T-helper 9 cell (primary cell): ENCODE results near the gene ANO2.

Source experiments
- DNase-seq: peaks from one replicate; pipeline ENCODE4 v3.0.0-alpha.2; 2020

Gene ANO2

DNA sequence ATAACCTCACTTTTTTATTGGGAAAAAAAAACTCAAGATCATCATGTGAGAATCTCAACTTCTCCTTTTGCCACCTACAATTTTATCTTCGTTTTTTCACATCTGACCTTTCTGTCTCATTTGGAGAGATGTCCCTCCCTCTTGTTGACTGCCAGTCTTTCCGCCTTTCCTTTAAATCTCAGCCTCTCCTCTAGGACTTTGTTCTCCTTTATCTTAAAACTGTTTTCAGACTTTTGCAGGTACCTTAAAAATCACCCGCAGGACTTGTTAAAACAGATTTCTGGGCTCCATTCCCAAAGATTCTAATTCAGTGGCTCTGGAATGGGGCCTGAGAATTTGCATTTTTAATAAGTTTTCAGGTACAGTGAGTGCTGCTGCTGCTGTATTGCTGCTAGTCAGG lies 289.9 kb downstream of the ANO2 start:
- DNase-seq = no peak

DNA sequence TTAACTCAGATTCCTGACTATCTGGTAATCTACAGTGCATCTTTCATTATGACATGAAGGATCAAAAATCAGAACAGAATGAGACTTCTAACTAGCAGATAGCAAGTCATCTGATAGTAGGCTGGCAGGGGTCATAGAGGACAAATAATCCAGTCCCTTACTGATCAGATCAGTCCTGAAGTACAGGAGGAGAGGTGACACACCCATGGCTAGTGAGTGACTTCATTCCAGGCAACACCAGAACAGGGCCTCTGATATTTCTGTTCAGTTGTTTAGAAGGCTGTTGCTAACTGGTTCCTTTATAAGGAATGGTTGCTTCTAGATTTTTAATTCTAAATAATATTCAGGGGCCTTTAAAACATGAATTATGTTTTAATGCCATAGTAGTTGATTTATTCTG lies 291.0 kb downstream of the ANO2 start:
- no peak for DNase-seq

DNA sequence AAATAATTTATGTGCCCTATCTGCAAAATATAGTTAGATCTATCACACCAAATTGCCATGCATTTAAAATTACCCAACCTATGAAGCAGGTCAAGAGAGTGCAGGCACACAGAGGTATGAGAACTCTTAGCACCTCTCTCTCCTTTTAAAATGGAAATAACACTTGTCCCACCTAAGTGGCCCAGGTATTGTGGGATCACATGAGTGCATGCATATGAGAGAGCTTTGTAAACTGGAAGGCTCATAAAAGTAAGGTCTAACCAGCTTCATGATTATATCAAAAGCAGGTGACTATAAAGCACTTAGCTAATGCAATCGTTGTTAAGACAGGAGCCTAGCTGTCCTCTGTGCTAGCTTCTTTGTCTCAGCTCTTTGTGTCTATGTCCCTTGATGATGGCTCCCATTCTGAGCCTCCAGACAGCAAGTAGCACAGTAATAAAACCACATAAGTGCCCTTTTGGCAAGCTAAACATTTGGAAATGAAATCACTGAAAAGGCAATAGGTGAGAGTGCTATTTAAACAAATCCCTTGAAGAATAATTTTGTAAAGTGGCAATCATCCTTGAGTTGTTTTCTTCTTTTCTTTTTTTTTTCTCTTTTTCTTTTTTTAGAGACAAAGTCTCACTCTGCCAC lies 294.1 kb downstream of the ANO2 start:
- DNase-seq = no peak

DNA sequence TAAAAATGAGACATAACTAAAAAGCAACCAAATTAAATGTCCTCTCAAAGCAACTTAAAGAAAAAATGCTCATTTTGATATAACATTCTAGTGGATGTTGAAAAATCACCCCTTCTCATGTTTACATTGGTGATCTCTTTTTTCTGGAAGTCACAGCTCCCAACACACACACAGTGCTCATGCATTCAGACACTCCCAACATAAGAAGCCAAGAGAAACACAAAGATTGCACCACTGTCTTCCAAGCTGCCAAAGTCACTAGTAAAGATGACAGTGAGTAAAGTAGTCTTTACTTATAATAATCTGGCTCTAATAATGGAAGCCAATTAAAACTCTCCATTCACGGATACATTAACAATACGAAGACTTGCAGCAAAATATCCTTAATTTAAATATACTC lies 294.8 kb downstream of the ANO2 start:
- DNase-seq = no peak

DNA sequence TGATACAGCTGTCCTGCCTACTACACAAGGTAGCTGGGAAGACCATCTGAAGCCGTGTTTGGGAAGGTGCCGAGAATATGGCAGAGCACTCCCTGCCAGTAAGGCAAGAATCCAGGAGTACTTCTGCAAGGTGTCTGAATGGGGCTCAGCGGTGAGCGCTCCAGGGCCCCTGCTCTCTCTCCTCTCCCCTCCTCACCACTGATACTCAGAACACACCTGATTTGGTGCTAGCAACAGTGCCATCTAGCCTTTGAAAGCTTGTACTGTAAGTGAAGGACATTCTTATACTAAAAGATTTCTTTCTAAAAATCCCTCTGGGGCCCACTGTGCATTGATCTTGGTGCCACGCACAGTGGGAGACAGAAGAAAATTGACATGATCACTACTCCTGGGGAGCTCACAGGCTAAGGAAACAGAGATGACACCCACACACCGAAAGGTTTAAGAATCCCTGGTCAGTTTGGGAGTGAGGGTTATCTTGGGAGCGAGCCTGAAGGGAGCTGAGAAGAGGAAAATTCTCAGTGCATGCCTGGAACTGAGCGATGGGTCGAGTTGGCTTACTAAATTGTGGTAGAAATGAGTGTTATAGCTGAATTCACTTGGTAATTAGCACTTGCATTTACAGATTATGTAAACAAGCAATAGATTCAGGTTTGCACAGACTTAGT lies 296.2 kb downstream of the ANO2 start:
- no peak for DNase-seq

DNA sequence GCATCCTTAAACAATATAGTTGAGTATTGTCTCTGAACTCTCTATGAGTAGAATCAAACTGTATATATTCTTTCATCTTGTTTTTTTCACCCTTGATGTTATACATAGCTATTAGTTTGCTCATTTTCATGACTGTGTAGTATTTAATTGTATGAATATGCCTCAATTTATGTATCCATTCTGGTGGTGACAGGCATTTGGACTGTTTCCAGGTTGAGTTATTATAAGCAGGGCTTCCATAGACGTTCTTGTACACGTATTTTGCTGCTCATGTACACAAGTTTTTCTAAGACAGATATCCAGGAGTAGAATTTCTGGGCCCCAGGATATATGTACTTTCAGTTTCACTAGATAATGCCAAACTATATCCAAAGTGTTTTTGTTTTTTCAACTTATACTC lies 301.8 kb downstream of the ANO2 start:
- DNase-seq = no peak

- no peak for DNase-seq
Measured at GRCh38 chr12:5637698-5638097, 307.4 kb downstream of the ANO2 start.

DNA sequence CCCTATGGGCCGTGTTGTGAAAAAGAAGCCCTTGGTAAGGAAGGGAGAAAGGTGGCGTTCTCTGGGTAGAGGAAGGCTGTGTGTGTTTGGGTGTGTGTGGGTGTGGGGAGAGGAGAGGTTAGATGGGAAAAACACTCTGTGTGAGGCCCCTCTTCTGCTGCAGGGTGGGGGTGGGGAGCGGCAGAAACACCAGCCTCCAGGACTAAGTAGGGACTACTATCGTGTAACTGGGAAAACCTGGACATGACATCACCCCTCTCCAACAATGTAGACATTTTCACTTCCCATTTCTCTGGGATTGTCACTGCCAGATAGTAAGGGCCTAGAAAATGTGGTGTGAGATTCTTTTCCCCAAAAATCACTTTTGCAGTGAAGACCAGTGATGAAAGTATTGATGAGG lies 308.2 kb downstream of the ANO2 start:
- DNase-seq = no peak

GRCh38 chr12:5633106-5633505 lies 312.0 kb downstream of the ANO2 start:
- no peak for DNase-seq

GRCh38 chr12:5632453-5632852 lies 312.6 kb downstream of the ANO2 start:
- DNase-seq = no peak

- no peak for DNase-seq
Measured at GRCh38 chr12:5631497-5631896, 313.6 kb downstream of the ANO2 start.

- no peak for DNase-seq
Measured at GRCh38 chr12:5630726-5631125, 314.3 kb downstream of the ANO2 start.

- no peak for DNase-seq
Measured at GRCh38 chr12:5628501-5628900, 316.6 kb downstream of the ANO2 start.

GRCh38 chr12:5627053-5627630 lies 317.9 kb downstream of the ANO2 start:
- DNase-seq = no peak

DNA sequence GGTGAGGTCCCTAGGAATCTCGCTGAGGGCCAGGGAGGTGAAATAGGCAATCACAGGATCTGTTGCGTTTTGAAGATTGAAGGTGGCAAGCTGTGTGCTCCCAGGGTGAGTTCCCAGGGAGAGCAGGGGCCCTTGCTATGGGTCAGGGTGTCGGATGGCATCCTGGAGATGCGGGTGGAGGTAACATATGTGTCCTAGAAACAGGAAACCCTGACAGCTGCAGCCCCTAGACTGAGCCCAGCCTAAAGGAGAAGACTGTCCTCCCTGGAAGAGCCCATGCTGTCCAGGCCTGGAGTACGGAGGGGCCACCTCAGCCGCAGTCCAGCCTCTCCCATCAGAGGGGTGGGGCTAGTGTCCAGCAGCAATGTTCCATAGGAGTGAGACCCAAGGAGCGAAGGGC lies 318.9 kb downstream of the ANO2 start:
- DNase-seq = no peak

- DNase-seq = no peak
Measured at GRCh38 chr12:5624486-5625272, 320.4 kb downstream of the ANO2 start.

DNA sequence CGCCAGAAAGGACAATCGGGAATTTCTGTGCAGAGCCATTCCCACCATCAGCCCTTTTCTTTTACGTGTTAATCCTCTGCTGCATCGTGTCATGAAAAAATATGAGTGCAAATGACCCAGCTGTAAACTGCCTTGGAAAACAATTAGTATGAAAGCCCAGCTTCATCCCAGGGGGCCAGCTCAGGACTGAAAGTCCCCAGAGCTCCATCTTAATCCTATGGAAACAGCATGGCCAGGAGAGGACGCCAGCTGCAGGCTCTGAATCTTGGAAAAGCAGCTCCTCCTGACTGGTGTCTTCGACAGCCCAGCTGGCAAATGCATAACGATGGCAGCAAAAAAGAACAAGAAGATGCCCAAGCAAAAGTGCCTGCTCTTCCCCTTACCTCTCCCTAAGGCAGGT lies 321.6 kb downstream of the ANO2 start:
- DNase-seq = no peak

GRCh38 chr12:5622280-5622679 lies 322.8 kb downstream of the ANO2 start:
- no peak for DNase-seq

DNA sequence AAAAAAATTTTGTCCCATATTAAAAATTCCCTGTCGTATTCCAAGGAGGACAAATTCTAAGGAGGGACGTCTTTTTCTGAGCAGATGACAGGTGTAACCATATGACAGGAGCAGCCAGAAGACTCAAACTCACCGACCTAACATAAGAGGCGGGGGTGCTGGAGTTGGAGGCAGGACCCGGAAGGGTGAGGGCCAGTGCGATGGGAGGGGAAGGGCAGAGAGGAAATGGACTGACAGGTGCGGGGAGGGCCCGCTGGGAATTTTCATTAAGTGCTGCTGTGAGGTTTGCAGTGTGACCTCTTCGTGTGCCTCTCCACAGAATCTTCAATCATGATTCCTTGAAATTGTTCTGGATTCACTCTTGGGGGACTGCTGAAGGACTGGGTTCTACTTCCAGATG lies 323.7 kb downstream of the ANO2 start:
- no peak for DNase-seq

- DNase-seq = no peak
Measured at GRCh38 chr12:5620896-5621295, 324.2 kb downstream of the ANO2 start.

- DNase-seq = no peak
Measured at GRCh38 chr12:5619628-5620027, 325.4 kb downstream of the ANO2 start.

GRCh38 chr12:5616854-5617253 lies 328.2 kb downstream of the ANO2 start:
- DNase-seq = no peak

GRCh38 chr12:5615760-5616159 lies 329.3 kb downstream of the ANO2 start:
- no peak for DNase-seq

- DNase-seq = no peak
Measured at GRCh38 chr12:5614256-5614655, 330.8 kb downstream of the ANO2 start.
